DND-41 (cell line): Measurements from ENCODE around the gene LRIT2.

Source experiments
- ATAC-seq: fragments of 200-7000 bp; cut with Tn5 transposase; 3 replicates; pipeline ENCODE4 v1.9.1; 2021; ENCODE audit warnings: low read depth; ENCODE audit not compliant: insufficient read depth
- DNase-seq: peaks from one replicate; pipeline ENCODE4 v3.0.0-alpha.2; 2020
- H2AFZ ChIP-seq: 2 replicates; pipeline ENCODE4 v1.6.0; 2012; ENCODE audit warnings: low read depth, low read length
- H3K27ac ChIP-seq: 2 replicates; pipeline ENCODE4 v1.5.1; 2012; ENCODE audit warnings: low read length, inconsistent platforms
- H3K27me3 ChIP-seq: fragments of 200-600 bp; sonication (generic); 2 replicates; pipeline ENCODE4 v1.6.0; 2012; ENCODE audit warnings: low read length, mild to moderate bottlenecking, inconsistent platforms; ENCODE audit not compliant: insufficient read depth, poor library complexity
- H3K36me3 ChIP-seq: 2 replicates; pipeline ENCODE4 v1.5.1; 2012; ENCODE audit warnings: low read length, inconsistent platforms; ENCODE audit not compliant: insufficient read depth
- H3K4me1 ChIP-seq: 2 replicates; pipeline ENCODE4 v1.5.1; 2012; ENCODE audit warnings: mild to moderate bottlenecking, low read length; ENCODE audit not compliant: insufficient read depth
- H3K4me2 ChIP-seq: 2 replicates; pipeline ENCODE4 v1.6.0; 2012; ENCODE audit warnings: mild to moderate bottlenecking, moderate library complexity, low read length, inconsistent platforms; ENCODE audit not compliant: insufficient read depth
- H3K4me3 ChIP-seq, 2 experiments: fragments of 200-600 bp in 1 of 2; shearing (Covaris generic) in 1 of 2; 2 replicates each; pipeline ENCODE4 v1.5.1; 2012 to 2016; ENCODE audit warnings: inconsistent platforms in 2 of 2, low read length in 2 of 2, mild to moderate bottlenecking in 2 of 2, low read depth in 1 of 2, moderate library complexity in 1 of 2
- H3K79me2 ChIP-seq: 2 replicates; pipeline ENCODE4 v1.6.0; 2012; ENCODE audit warnings: low read length, inconsistent platforms; ENCODE audit not compliant: insufficient read depth
- H3K9ac ChIP-seq: 2 replicates; pipeline ENCODE4 v1.6.0; 2012; ENCODE audit warnings: low read depth, mild to moderate bottlenecking, inconsistent platforms, low read length, moderate library complexity
- H3K9me3 ChIP-seq: 2 replicates; pipeline ENCODE4 v1.5.1; 2012; ENCODE audit warnings: low read length, moderate library complexity, mild to moderate bottlenecking, inconsistent platforms; ENCODE audit not compliant: insufficient read depth, severe bottlenecking
- H4K20me1 ChIP-seq: 2 replicates; pipeline ENCODE4 v1.6.0; 2012; ENCODE audit warnings: low read length; ENCODE audit not compliant: insufficient read depth
- CTCF ChIP-seq: IDR thresholded peaks from 2 replicates; pipeline ENCODE4 v1.5.1; 2012; ENCODE audit warnings: borderline replicate concordance, low read length, moderate library complexity, mild to moderate bottlenecking; ENCODE audit not compliant: poor library complexity, severe bottlenecking; ENCODE audit errors: extremely low read depth
- EZH2 ChIP-seq: IDR thresholded peaks from 3 replicates; pipeline ENCODE4 v1.6.1; 2012; ENCODE audit warnings: borderline replicate concordance, low read depth, mild to moderate bottlenecking, moderate library complexity, low read length, inconsistent platforms; ENCODE audit not compliant: severe bottlenecking

LRIT2 gene

GRCh38 chr10:84198206-84198915 lies 27.0 kb downstream of the LRIT2 start:
- no peak overlapping the region for H3K9ac ChIP-seq
- no peak for TF ChIP-seq EZH2
- TF ChIP-seq CTCF = no peak
- H3K9me3 ChIP-seq = no peaks in the 10 kb centered on the region
- no peak overlapping the region for H3K4me2 ChIP-seq
- H4K20me1 ChIP-seq = no peaks in the 10 kb centered on the region; the same call in 1 of the 2 replicates
- H3K27me3 ChIP-seq = peaks cover 5% of the 10 kb centered on the region
- no peak overlapping the region for H3K4me3 ChIP-seq
- H2AFZ ChIP-seq = no peak overlapping the region
- peaks cover 4% of the 10 kb centered on the region; the same call in 1 of the 2 replicates for H3K4me1 ChIP-seq
- H3K79me2 ChIP-seq = no peaks in the 10 kb centered on the region
- no peak for ATAC-seq
- H3K27ac ChIP-seq = no peak overlapping the region
- no peaks in the 10 kb centered on the region for H3K36me3 ChIP-seq
- no peak for DNase-seq

GRCh38 chr10:84197643-84198042 lies 27.7 kb downstream of the LRIT2 start:
- Histone ChIP-seq H2AFZ (no peak overlapping the region), H3K27me3 (peaks cover 5% of the 10 kb centered on the region), H3K27ac (no peak overlapping the region), H3K79me2 (no peaks in the 10 kb centered on the region), H3K4me3 (no peak overlapping the region), H3K4me2 (no peak overlapping the region), H3K4me1 (peaks cover 4% of the 10 kb centered on the region; the same call in 1 of the 2 replicates), H4K20me1 (no peaks in the 10 kb centered on the region; the same call in 1 of the 2 replicates), H3K9ac (no peak overlapping the region), H3K36me3 (no peaks in the 10 kb centered on the region), H3K9me3 (no peaks in the 10 kb centered on the region)
- no peak for TF ChIP-seq CTCF
- no peak for TF ChIP-seq EZH2
- DNase-seq (no peak), ATAC-seq (no peak)

GRCh38 chr10:84196941-84197340 lies 28.4 kb downstream of the LRIT2 start:
- Histone ChIP-seq H3K36me3 (no peaks in the 10 kb centered on the region), H3K4me3 (no peak overlapping the region), H3K9me3 (no peaks in the 10 kb centered on the region), H3K9ac (no peak overlapping the region), H3K79me2 (no peaks in the 10 kb centered on the region), H3K27me3 (peaks cover 6% of the 10 kb centered on the region), H4K20me1 (no peaks in the 10 kb centered on the region; the same call in 1 of the 2 replicates), H3K4me2 (no peak overlapping the region), H3K4me1 (peaks cover 4% of the 10 kb centered on the region; the same call in 1 of the 2 replicates), H3K27ac (no peak overlapping the region), H2AFZ (no peak overlapping the region)
- ATAC-seq (no peak), DNase-seq (no peak)
- TF ChIP-seq EZH2 (no peak), CTCF (no peak)
